ENCODE data around the gene NACA2. TPM values are rescaled to one million over a fixed set of nuclear protein-coding genes. Genes with fewer than 3 reads are reported as not detected.

Gene NACA2
- total RNA-seq, 1 donor, result not detected

DNA sequence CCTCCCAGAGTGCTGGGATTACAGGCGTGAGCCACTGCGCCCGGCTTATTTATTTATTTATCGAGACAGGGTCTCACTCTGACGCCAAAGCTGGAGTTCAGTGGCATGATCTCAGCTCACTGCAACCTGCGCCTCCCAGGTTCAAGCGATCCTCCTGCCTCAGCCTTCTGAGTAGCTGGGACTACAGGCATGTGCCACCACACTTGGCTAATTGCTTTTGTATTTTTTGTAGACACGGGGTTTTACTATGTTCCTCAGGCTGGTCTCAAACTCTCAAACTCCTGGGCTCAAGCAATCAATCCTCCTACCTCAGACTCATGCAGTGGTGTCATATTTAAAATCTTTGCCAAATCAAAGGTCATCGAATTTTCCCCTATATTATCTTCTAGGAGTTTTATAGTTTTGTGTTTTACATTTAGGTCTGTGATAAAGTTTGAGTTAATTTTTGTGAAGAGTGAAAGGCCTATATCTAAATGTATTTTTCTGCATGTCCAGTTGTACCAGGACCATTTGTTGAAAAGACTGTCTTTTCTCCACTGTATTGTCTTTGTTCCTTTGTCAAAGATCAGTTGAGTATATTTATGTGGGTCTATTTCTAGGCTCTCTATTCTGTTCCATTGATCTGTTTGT lies 47.1 kb downstream of the NACA2 start:
- DNase-seq (ENCODE audit: low read depth), result no peak
- H3K4me3 ChIP-seq (ENCODE audit: low read depth, low read length), result no peak overlapping the region
- TF ChIP-seq, protein P1, sequence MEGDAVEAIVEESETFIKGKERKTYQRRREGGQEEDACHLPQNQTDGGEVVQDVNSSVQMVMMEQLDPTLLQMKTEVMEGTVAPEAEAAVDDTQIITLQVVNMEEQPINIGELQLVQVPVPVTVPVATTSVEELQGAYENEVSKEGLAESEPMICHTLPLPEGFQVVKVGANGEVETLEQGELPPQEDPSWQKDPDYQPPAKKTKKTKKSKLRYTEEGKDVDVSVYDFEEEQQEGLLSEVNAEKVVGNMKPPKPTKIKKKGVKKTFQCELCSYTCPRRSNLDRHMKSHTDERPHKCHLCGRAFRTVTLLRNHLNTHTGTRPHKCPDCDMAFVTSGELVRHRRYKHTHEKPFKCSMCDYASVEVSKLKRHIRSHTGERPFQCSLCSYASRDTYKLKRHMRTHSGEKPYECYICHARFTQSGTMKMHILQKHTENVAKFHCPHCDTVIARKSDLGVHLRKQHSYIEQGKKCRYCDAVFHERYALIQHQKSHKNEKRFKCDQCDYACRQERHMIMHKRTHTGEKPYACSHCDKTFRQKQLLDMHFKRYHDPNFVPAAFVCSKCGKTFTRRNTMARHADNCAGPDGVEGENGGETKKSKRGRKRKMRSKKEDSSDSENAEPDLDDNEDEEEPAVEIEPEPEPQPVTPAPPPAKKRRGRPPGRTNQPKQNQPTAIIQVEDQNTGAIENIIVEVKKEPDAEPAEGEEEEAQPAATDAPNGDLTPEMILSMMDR (IDR thresholded peaks at IDR 0.05; ENCODE audit: insufficient read depth, low read depth, low read length), result no peak

DNA sequence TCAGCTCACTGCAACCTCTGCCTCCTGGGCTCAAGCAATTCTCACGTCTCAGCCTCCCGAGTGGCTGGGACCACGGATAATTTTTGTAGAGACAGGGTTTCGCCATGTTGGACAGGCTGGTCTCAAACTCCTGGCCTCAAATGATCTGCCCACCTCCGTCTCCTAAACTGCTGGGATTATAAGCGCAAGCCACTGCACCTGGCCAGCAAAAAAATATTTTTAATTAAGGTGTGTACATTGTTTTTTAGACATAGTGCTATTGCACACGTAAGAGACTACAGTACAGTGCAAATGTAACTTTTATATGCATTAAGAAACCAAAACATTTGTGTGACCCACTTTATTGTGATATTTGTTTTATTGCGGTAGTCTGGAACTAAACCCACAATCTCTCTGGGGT lies 49.0 kb downstream of the NACA2 start:
- TF ChIP-seq, protein P1 (IDR thresholded peaks at IDR 0.05; ENCODE audit: insufficient read depth, low read depth, low read length), result no peak
- no peak for DNase-seq (ENCODE audit: low read depth)

DNA sequence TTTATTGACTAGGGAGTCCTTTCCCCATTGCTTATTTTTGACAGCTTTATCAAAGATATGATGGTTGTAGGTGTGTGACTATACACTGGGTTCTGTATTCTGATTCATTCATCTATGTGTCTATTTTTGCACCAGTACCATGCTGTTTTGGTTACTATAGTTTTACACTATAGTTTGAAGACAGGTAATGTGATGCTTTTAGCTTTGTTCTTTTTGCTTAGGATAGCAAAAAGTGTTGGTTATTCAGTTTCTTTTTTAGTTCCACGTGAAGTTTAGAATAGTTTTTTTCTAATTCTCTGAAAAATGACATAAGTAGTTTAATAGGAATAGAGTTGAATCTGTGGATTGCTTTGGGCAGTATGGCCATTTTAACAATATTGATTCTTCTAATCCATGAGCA lies 50.1 kb downstream of the NACA2 start:
- H3K4me3 ChIP-seq (ENCODE audit: low read depth, low read length), result no peak overlapping the region
- TF ChIP-seq, protein P1 (IDR thresholded peaks at IDR 0.05; ENCODE audit: insufficient read depth, low read depth, low read length), result no peak
- no peak for DNase-seq (ENCODE audit: low read depth)

More for the DNA sequence above, 49.0 kb downstream of the NACA2 start:
- no peak overlapping the region for H3K4me3 ChIP-seq (ENCODE audit: low read depth, low read length)

Other genes starting within 250 kb of the NACA2 start
- 12.5 and 21.3 TPM in 2 replicates for gene TBX2, start 191.4 kb downstream of the NACA2 start, total RNA-seq
- gene TBX4, start 138.8 kb downstream of the NACA2 start, total RNA-seq, result not detected in 2 replicates

All from fibroblast of villous mesenchyme (primary cell).